Breast epithelium (tissue), 4 donors: ENCODE data around the gene FAM168B. TPM values are rescaled to one million over a fixed set of nuclear protein-coding genes. Genes with fewer than 3 reads are reported as not detected.
"Not testable (repeated sequence)": the region's sequence is repeated elsewhere in the genome, so short reads cannot be mapped to it uniquely, and the experiment has no call there.

ENCODE experiments used
- DNase-seq, 2 donors: peaks; one replicate each; pipeline ENCODE4 v3.0.0-alpha.2; 2019; ENCODE audit warnings: low spot score in 2 of 2
- H3K27ac ChIP-seq, 2 donors: fragments of 200-600 bp; sonication (generic) in 1 of 2; one replicate each; pipeline ENCODE4 v1.5.1; 2016 to 2019; ENCODE audit warnings: mild to moderate bottlenecking in 1 of 2
- H3K27me3 ChIP-seq, 2 donors: fragments of 200-600 bp; sonication (generic) in 1 of 2; one replicate each; pipeline versions ENCODE4 v1.5.1 to v1.6.0; 2017 to 2019; ENCODE audit warnings: control low read depth in 1 of 2, mild to moderate bottlenecking in 1 of 2
- H3K36me3 ChIP-seq: fragments of 200-600 bp; one replicate; pipeline ENCODE4 v1.5.1; 2019
- H3K4me1 ChIP-seq, 2 donors: fragments of 200-600 bp; sonication (generic); one replicate each; pipeline ENCODE4 v1.5.1; 2016 to 2019; ENCODE audit warnings: control low read depth in 1 of 2
- H3K4me3 ChIP-seq, 3 donors: fragments of 200-600 bp; sonication (generic); 1 replicate in 2 of 3; 2 replicates in 1 of 3; pipeline ENCODE4 v1.5.1; 2016 to 2019; ENCODE audit warnings: mild to moderate bottlenecking in 3 of 3, moderate library complexity in 2 of 3
- H3K9me3 ChIP-seq, 2 donors: fragments of 200-600 bp; sonication (generic) in 1 of 2; one replicate each; pipeline ENCODE4 v1.5.1; 2016 to 2019; ENCODE audit warnings: control low read depth in 1 of 2
- CTCF ChIP-seq, 3 donors: fragments of 450-650 bp; IDR thresholded peaks; one replicate each; pipeline ENCODE4 v1.5.1; 2016 to 2017; ENCODE audit warnings: antibody characterized with exemption in 3 of 3, mild to moderate bottlenecking in 3 of 3, moderate library complexity in 3 of 3
- POLR2A ChIP-seq: fragments of 450-650 bp; IDR thresholded peaks from one replicate; pipeline ENCODE4 v1.6.1; 2016; ENCODE audit warnings: antibody characterized with exemption, mild to moderate bottlenecking, moderate library complexity
- POLR2AphosphoS5 ChIP-seq, 3 donors: sonication (generic); formaldehyde crosslinking; IDR thresholded peaks; one replicate each; pipeline ENCODE4 v1.6.1; 2017; ENCODE audit warnings: antibody characterized with exemption in 3 of 3
- intact Hi-C: fragments of 100-400 bp; cut with DNase I; formaldehyde crosslinking; loops from one replicate; pipeline ENCODE4 v1.15.1; 2023; ENCODE audit warnings: low total_unique reads
- total RNA-seq, 3 donors: library from RNA; depleted of rRNA; stranded (reverse); fragments of >200 nt; gene quantifications; one replicate each; pipeline ENCODE4 v1.1.0, GENCODE V29; 2016

The FAM168B gene
- total RNA-seq, 3 donors from 2014 or later, result 69.2 to 122 (median 111) TPM

- TF ChIP-seq POLR2A (no peak), CTCF (IDR thresholded peaks at IDR 0.05) (no peak), POLR2AphosphoS5 (IDR thresholded peaks at IDR 0.05) (no peak)
- DNase-seq, result no peak
- Histone ChIP-seq H3K27me3 (no peaks in the 10 kb centered on the region), H3K4me1 (no peaks in the 10 kb centered on the region), H3K27ac (peak overlapping the region; percentile 97 to 98), H3K4me3 (peak overlapping the region; percentile 67 to 86 (median 82)), H3K9me3 (no peaks in the 10 kb centered on the region), H3K36me3 (no peaks in the 10 kb centered on the region)
- intact Hi-C loops, result no loop called here
These were observed 728 bp downstream of the FAM168B start for GRCh38 chr2:131092458-131093005.

DNA sequence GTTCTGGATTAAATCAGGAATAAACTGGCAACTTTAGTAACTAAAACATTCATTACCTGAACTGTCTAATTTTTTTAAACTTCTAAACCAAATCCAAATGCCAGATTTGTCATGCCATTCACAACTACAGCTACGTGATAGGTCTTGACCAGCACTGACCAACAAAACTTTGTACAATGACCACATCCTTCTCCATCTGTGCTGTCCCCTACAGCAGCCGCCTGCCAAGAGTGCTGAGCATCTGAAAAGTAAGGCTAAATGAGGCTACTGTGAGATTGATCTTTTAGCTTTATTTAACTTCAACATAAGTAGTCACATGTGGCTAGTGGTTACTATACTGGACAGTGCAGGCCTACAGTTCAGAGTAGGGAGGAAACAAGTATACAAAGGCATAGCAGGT lies 7.6 kb downstream of the FAM168B start:
- no peak for DNase-seq
- Histone ChIP-seq H3K4me3 (no peak overlapping the region), H3K36me3 (no peaks in the 10 kb centered on the region), H3K27me3 (no peaks in the 10 kb centered on the region), H3K9me3 (no peaks in the 10 kb centered on the region), H3K27ac (no peak overlapping the region), H3K4me1 (no peaks in the 10 kb centered on the region)
- intact Hi-C loops, result no loop called here
- TF ChIP-seq POLR2A (no peak), CTCF (IDR thresholded peaks at IDR 0.05) (no peak), POLR2AphosphoS5 (IDR thresholded peaks at IDR 0.05) (no peak)

- no peak for DNase-seq
- Histone ChIP-seq H3K27me3 (no peaks in the 10 kb centered on the region), H3K36me3 (no peaks in the 10 kb centered on the region), H3K27ac (no peak overlapping the region), H3K4me3 (no peak overlapping the region), H3K4me1 (no peaks in the 10 kb centered on the region), H3K9me3 (no peaks in the 10 kb centered on the region)
- TF ChIP-seq CTCF (IDR thresholded peaks at IDR 0.05) (no peak), POLR2A (no peak), POLR2AphosphoS5 (IDR thresholded peaks at IDR 0.05) (no peak)
- intact Hi-C loops, result no loop called here
These were observed 12.1 kb downstream of the FAM168B start for GRCh38 chr2:131081190-131081589.

DNA sequence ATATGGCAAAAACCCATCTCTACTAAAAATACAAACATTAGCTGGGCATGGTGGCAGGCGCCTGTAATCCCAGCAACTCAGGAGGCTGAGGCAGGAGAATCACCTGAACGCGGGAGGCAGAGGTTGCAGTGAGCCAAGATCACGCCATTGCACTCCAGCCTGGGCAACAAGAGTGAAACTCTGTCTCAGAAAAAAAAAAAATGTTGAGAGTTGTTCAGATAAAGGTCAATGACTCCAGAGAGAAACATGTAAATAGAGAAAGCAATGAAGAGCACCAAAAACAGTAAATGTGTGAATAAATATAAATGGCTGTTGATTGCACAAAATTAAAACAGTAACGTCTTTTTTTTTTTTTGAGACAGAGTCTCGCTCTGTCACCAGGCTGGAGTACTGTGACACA lies 13.3 kb downstream of the FAM168B start:
- H3K4me3 ChIP-seq, H3K27ac ChIP-seq, H3K36me3 ChIP-seq, H3K4me1 ChIP-seq, intact Hi-C loops, H3K9me3 ChIP-seq, DNase-seq, H3K27me3 ChIP-seq: not testable (repeated sequence)

DNA sequence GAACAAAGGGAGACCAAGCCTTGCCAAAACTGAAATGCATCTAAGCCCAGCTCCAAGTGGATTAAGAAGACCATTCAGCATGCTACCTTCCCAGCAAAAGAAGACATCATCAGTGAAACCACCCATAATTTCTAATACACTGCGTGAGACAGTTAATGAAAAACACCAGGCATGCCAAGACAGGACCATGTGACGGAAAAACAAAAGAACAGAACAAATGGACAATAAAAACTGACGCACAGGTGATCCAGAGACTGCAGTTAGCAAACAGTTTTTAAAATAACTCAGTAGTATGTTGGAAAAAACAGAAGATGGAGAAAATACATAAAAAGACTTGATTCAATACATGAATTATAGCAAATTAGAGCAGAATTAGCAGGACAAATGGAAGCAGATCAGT lies 15.3 kb downstream of the FAM168B start:
- Histone ChIP-seq H3K27ac (no peak overlapping the region), H3K9me3 (no peaks in the 10 kb centered on the region), H3K4me1 (no peaks in the 10 kb centered on the region), H3K4me3 (no peak overlapping the region), H3K27me3 (no peaks in the 10 kb centered on the region), H3K36me3 (no peaks in the 10 kb centered on the region)
- intact Hi-C loops, result no loop called here
- no peak for DNase-seq
- TF ChIP-seq CTCF (IDR thresholded peaks at IDR 0.05) (no peak), POLR2AphosphoS5 (IDR thresholded peaks at IDR 0.05) (no peak), POLR2A (no peak)
